CD8-positive, alpha-beta memory T cell (primary cell): ENCODE measurements around the gene DUS1L. TPM values are rescaled to one million over a fixed set of nuclear protein-coding genes. Genes with fewer than 3 reads are reported as not detected.

Source experiments
- CTCF ChIA-PET: fragments of 350-600 bp; sonication (Branson Sonifier 250); formaldehyde crosslinking; loops from one replicate; lab custom pipeline; 2021; ENCODE audit warnings: antibody characterized with exemption; lab: Charles Lee
- POLR2A ChIA-PET: fragments of 350-600 bp; sonication (Branson Sonifier 250); formaldehyde crosslinking; loops from one replicate; lab custom pipeline; 2021; ENCODE audit warnings: antibody characterized with exemption; lab: Charles Lee
- DNase-seq, 5 donors: peaks; one replicate each; pipeline versions ENCODE4 v3.0.0 to v3.0.0-alpha.2; 2020 to 2022; ENCODE audit warnings: mixed read lengths in 1 of 5
- H3K27ac ChIP-seq: one replicate; pipeline ENCODE4 v1.7.0; 2013; ENCODE audit warnings: low read depth, mild to moderate bottlenecking, low read length, moderate library complexity
- H3K27me3 ChIP-seq: 2 replicates; pipeline ENCODE4 v1.7.0; 2013; ENCODE audit warnings: low read length, mild to moderate bottlenecking; ENCODE audit not compliant: insufficient read depth, poor library complexity, severe bottlenecking
- H3K36me3 ChIP-seq: 2 replicates; pipeline ENCODE4 v1.7.0; 2013; ENCODE audit warnings: mild to moderate bottlenecking, low read length, moderate library complexity; ENCODE audit not compliant: insufficient read depth
- H3K4me1 ChIP-seq: 2 replicates; pipeline ENCODE4 v1.7.0; 2013; ENCODE audit warnings: mild to moderate bottlenecking, low read length, moderate library complexity; ENCODE audit not compliant: insufficient read depth
- H3K4me3 ChIP-seq: 2 replicates; pipeline ENCODE4 v1.7.0; 2013; ENCODE audit warnings: mild to moderate bottlenecking, low read length
- H3K9me3 ChIP-seq: 2 replicates; pipeline ENCODE4 v1.7.0; 2013; ENCODE audit warnings: mild to moderate bottlenecking, low read length
- H3K27ac Mint-ChIP-seq, 8 donors: one replicate each; pipeline ENCODE4 v1.8.0; 2020 to 2021; ENCODE audit warnings: mixed read lengths in 8 of 8, mild to moderate bottlenecking in 6 of 8, inconsistent platforms in 3 of 8, moderate library complexity in 3 of 8
- H3K27me3 Mint-ChIP-seq, 2 donors: one replicate each; pipeline ENCODE4 v1.8.0; 2020 to 2021; ENCODE audit warnings: mixed read lengths in 2 of 2, mild to moderate bottlenecking in 1 of 2, moderate library complexity in 1 of 2
- H3K36me3 Mint-ChIP-seq, 3 donors: one replicate each; pipeline ENCODE4 v1.8.0; 2020 to 2021; ENCODE audit warnings: mixed read lengths in 3 of 3, inconsistent platforms in 1 of 3, mild to moderate bottlenecking in 1 of 3
- H3K4me1 Mint-ChIP-seq, 3 donors: one replicate each; pipeline ENCODE4 v1.8.0; 2020 to 2021; ENCODE audit warnings: mixed read lengths in 3 of 3, inconsistent platforms in 1 of 3, mild to moderate bottlenecking in 1 of 3
- H3K4me3 Mint-ChIP-seq, 7 donors: one replicate each; pipeline ENCODE4 v1.8.0; 2020 to 2021; ENCODE audit warnings: mixed read lengths in 7 of 7, mild to moderate bottlenecking in 6 of 7, moderate library complexity in 4 of 7, inconsistent platforms in 2 of 7
- H3K9me3 Mint-ChIP-seq, 5 donors: one replicate each; pipeline ENCODE4 v1.8.0; 2020 to 2022; ENCODE audit warnings: mixed read lengths in 5 of 5, mild to moderate bottlenecking in 3 of 5, moderate library complexity in 2 of 5, inconsistent platforms in 1 of 5
- polyA plus RNA-seq: library from polyadenylated mRNA; unstranded; fragments of 300-500 nt; fragmentation: Illumina TruSeq; gene quantifications from one replicate; pipeline ENCODE4 v1.2.3, GENCODE V29; 2021
- total RNA-seq, 2 experiments: library from RNA; stranded (reverse); gene quantifications; one replicate each; pipeline ENCODE4 v1.2.3, GENCODE V29; 2021

The DUS1L gene
- total and polyA plus RNA-seq, 3 experiments from 2014 or later, result 142 to 210 (median 206) TPM

DNA sequence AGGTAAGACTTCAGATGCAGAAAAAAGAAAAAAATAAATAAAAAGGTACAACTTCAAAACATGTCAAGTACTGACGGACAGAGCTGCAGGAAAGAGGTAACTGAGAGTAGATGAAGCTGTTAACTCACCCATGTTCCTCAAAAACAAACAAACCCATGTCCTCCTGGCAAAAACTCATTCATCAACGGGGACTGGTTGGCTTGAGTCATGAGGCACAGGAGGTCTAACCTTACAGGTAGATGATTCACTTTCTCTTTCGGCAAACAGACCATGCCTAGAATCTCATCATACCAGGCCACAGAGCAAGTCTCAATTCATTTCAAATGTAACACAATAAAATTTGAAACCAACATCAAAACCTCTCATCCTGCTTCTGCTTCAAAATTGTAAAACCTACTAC lies 44.7 kb upstream of the DUS1L start:
- Histone ChIP-seq H3K9me3 (no peaks in the 10 kb centered on the region), H3K27me3 (no peaks in the 10 kb centered on the region), H3K4me1 (peaks cover 24% of the 10 kb centered on the region), H3K36me3 (no peaks in the 10 kb centered on the region), H3K4me3 (no peak overlapping the region), H3K27ac (no peak overlapping the region)
- Mint-ChIP-seq H3K4me3 (no peak overlapping the region), H3K27me3 (no peaks in the 10 kb centered on the region), H3K4me1 (peaks cover 14 to 34% (median 27%) of the 10 kb centered on the region in 3 donors), H3K27ac (peak overlapping the region in 5 of 8 donors; percentile 27 to 92 (median 47)), H3K9me3 (no peaks in the 10 kb centered on the region), H3K36me3 (peaks cover 0 to 8% (median 0%) of the 10 kb centered on the region in 3 donors)
- ChIA-PET POLR2A (no interaction called here), CTCF (interaction anchor here (1.1 kb wide), 1 partner anchor 17 kb away, joined by 3 read pairs; no protein-coding TSS in a partner anchor)
- DNase-seq, result no peak

DNA sequence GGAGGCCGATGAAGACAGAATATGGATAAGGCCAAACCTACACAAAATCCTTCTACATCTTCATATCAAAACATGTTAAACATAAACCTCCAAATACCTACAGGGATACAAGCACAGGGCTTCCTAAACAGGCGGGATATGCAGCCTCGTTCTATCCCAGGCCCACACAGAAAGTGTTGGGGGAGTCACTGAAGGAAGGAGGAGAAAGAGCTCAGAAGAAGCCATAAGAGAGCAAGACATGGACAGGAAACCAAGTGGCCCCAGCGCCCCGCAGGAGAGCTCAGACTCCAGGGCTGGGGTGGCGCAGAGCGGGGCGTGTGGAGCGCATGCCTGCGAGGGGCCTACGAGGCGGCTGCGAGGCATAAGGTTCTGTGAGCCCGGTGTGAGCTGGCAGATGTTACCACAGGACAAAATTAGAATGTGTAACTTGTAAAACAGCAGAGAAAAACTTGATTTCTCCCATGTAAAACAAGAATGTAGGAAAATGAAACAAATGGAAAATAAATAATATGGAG lies 43.4 kb upstream of the DUS1L start:
- peak overlapping the region in 7 of 8 donors; percentile 35 to 88 (median 48) for H3K27ac Mint-ChIP-seq

DNA sequence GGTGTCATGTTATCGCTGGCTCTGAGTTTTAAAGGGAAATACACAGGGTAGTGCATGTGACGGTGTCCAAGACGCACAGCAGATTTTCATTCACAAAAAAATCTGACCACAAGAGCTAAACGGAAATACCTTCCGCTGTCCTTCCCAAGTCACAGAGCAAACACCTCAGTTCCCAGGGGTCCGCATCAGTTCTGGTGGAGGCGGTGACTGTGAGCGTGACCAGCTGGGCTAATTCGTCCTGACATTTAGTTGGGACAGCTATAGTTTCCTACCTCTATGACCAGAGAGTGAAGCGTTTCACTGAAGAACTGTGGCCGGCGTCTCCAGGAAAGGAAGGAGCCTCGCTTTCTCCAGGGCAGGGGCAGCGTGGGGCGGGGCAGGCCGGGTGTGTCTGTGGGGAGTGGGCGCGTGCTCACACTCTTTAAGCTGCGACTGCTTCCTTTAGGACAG lies 42.9 kb upstream of the DUS1L start:
- H3K4me1 Mint-ChIP-seq, result peaks cover 17 to 38% (median 31%) of the 10 kb centered on the region in 3 donors
- H3K36me3 ChIP-seq, result no peaks in the 10 kb centered on the region
- H3K27me3 ChIP-seq, result no peaks in the 10 kb centered on the region
- H3K27ac Mint-ChIP-seq, result peak overlapping the region in 7 of 8 donors; percentile 36 to 88 (median 61)
- no peak overlapping the region for H3K27ac ChIP-seq
- no peak for DNase-seq
- peaks cover 28% of the 10 kb centered on the region for H3K4me1 ChIP-seq
- peak overlapping the region in 2 of 7 donors; percentile 19 to 37 for H3K4me3 Mint-ChIP-seq
- no peak overlapping the region for H3K4me3 ChIP-seq
- H3K9me3 Mint-ChIP-seq, result no peaks in the 10 kb centered on the region
- ChIA-PET CTCF (interaction anchor here (1.0 to 1.5 kb wide), 2 partner anchors 78 to 311 kb away, joined by 3 read pairs; no protein-coding TSS in a partner anchor), POLR2A (no interaction called here)
- H3K9me3 ChIP-seq, result no peaks in the 10 kb centered on the region
- H3K27me3 Mint-ChIP-seq, result no peaks in the 10 kb centered on the region
- H3K36me3 Mint-ChIP-seq, result peaks cover 0 to 8% (median 0%) of the 10 kb centered on the region in 3 donors

More for the DNA sequence above, 43.4 kb upstream of the DUS1L start:
- no peaks in the 10 kb centered on the region for H3K27me3 Mint-ChIP-seq
- Histone ChIP-seq H3K4me1 (peaks cover 28% of the 10 kb centered on the region), H3K36me3 (no peaks in the 10 kb centered on the region), H3K9me3 (no peaks in the 10 kb centered on the region), H3K27me3 (no peaks in the 10 kb centered on the region), H3K4me3 (no peak overlapping the region), H3K27ac (no peak overlapping the region)
- peaks cover 0 to 8% (median 0%) of the 10 kb centered on the region in 3 donors for H3K36me3 Mint-ChIP-seq
- ChIA-PET POLR2A (no interaction called here), CTCF (interaction anchor here (1.0 to 1.5 kb wide), 2 partner anchors 79 to 311 kb away, joined by 3 read pairs; no protein-coding TSS in a partner anchor)
- no peak overlapping the region for H3K4me3 Mint-ChIP-seq
- no peaks in the 10 kb centered on the region for H3K9me3 Mint-ChIP-seq
- H3K4me1 Mint-ChIP-seq, result peaks cover 17 to 38% (median 31%) of the 10 kb centered on the region in 3 donors
- DNase-seq, result no peak

DNA sequence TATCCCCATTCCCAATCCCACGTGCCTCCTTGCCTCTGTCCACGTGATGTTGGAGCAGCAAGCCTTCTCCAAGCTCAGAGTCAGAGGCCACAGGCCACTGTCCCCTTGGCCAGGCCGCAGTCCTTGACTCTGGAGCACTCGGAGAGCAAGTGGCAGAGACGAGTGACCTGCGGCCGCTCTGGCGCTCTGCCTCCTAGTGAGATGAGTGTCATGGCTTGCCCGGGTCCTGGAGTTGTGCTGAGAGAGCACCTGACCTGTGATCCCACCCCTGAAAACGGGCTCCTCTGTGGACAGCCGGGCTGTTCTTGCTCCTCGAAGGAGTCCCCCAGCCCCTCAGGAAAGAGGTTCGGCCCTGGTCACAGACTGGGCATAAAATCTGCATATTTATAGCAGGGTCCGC lies 42.4 kb upstream of the DUS1L start:
- Histone ChIP-seq H3K4me3 (no peak overlapping the region), H3K4me1 (peaks cover 28% of the 10 kb centered on the region), H3K27ac (no peak overlapping the region), H3K36me3 (no peaks in the 10 kb centered on the region), H3K9me3 (no peaks in the 10 kb centered on the region), H3K27me3 (no peaks in the 10 kb centered on the region)
- Mint-ChIP-seq H3K4me1 (peaks cover 17 to 38% (median 31%) of the 10 kb centered on the region in 3 donors), H3K36me3 (peaks cover 0 to 6% (median 0%) of the 10 kb centered on the region in 3 donors), H3K27me3 (no peaks in the 10 kb centered on the region), H3K9me3 (no peaks in the 10 kb centered on the region), H3K4me3 (peak overlapping the region in 3 of 7 donors; percentile 19 to 72 (median 37)), H3K27ac (peak overlapping the region in 5 of 8 donors; percentile 48 to 82 (median 61))
- no peak for DNase-seq
- POLR2A ChIA-PET, result no interaction called here
- CTCF ChIA-PET, result interaction anchor here (1.0 to 1.5 kb wide), 2 partner anchors 78 to 312 kb away, joined by 3 read pairs; no protein-coding TSS in a partner anchor

DNA sequence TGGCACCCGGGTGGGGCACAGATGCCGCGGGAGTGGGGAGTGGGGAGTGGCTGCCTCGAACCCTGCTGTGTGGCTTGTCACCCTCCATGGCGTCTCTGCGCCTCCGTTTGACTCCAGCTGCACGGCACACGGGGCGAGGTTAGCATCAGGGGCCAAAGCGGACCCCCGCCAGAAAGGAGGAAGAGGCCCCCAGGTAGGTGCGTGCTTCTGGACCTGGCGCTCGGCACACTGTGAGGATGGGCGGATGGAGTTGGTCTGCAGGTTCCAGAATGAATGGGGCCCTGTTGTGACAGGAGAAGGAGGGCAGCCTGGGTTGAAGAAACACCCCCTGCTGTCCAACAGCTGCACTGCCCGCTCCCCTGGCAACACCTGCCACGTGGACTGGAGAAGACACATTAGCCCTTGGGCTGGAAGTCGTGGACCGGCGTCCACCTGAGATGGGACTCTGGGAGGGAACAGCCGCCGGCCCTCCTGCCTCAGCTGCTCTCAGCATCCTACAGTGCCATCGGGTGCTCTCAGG lies 41.8 kb upstream of the DUS1L start:
- ChIA-PET POLR2A (interaction anchor here (1.1 to 1.7 kb wide), 2 partner anchors 9 to 42 kb away, joined by 4 to 7 read pairs; partner anchors contain the start of genes DUS1L and FASN), CTCF (interaction anchor here (0.8 to 3.0 kb wide), 5 partner anchors 9 to 78 kb away, joined by 3 to 14 read pairs (median 3); partner anchors contain the start of gene FASN)
- Mint-ChIP-seq H3K36me3 (peaks cover 0 to 3% (median 0%) of the 10 kb centered on the region in 3 donors), H3K9me3 (no peaks in the 10 kb centered on the region), H3K27me3 (no peaks in the 10 kb centered on the region), H3K4me3 (peak overlapping the region in 4 of 7 donors; percentile 8 to 44 (median 22)), H3K4me1 (peaks cover 18 to 38% (median 31%) of the 10 kb centered on the region in 3 donors), H3K27ac (peak overlapping the region in 7 of 8 donors; percentile 23 to 97 (median 78))
- H3K9me3 ChIP-seq, result no peaks in the 10 kb centered on the region
- peaks cover 28% of the 10 kb centered on the region for H3K4me1 ChIP-seq
- H3K4me3 ChIP-seq, result no peak overlapping the region
- DNase-seq, result no peak
- H3K36me3 ChIP-seq, result no peaks in the 10 kb centered on the region
- no peaks in the 10 kb centered on the region for H3K27me3 ChIP-seq
- H3K27ac ChIP-seq, result peak overlapping the region; percentile 64

DNA sequence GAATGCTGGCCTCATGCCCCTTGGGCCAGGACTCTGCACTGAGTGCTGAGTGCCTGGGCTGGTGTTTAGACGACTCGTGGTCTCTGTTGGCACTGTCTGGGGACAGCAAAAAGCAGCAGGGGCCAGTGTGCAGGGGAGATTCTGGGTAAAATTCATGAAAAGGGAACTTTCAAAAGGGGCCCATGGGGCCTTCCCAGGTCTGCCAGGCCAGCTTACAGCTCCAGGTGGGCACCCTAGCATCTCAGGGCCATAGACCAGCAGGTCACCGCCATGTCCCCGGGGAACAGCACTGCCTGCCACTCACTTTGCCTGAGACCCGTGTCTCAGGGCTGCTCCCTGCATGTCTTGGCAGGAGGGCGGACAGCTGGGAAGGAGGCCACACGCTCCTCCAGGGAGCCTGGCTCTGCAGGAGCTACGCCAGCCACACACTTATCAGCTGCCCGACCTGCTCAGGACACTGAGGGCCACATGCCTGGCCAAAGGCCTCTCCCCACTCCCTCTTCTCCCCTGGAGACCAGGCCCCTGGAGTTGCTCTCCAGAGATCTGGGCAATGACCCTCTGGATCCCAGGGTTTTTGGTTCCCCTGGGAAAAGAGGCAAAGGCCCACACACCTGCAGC lies 41.2 kb upstream of the DUS1L start:
- no peaks in the 10 kb centered on the region for H3K27me3 Mint-ChIP-seq
- ChIA-PET POLR2A (interaction anchor here (0.6 to 1.7 kb wide), 5 partner anchors 8 to 236 kb away, joined by 3 to 7 read pairs (median 3); partner anchors contain the start of genes DUS1L and FASN), CTCF (interaction anchor here (0.8 to 3.0 kb wide), 10 partner anchors 8 to 147 kb away, joined by 3 to 16 read pairs (median 4); partner anchors contain the start of genes DCXR and FASN)
- H3K27ac ChIP-seq, result peak overlapping the region; percentile 64
- peak overlapping the region; percentile 88 for H3K4me3 ChIP-seq
- DNase-seq, result no peak
- H3K4me1 Mint-ChIP-seq, result peaks cover 19 to 38% (median 31%) of the 10 kb centered on the region in 3 donors
- H3K36me3 Mint-ChIP-seq, result peaks cover 0 to 1% (median 0%) of the 10 kb centered on the region in 3 donors
- H3K27ac Mint-ChIP-seq, result peak overlapping the region; percentile 88 to 100 (median 96)
- H3K4me3 Mint-ChIP-seq, result peak overlapping the region; percentile 86 to 96 (median 90)
- no peaks in the 10 kb centered on the region for H3K36me3 ChIP-seq
- no peaks in the 10 kb centered on the region for H3K9me3 ChIP-seq
- no peaks in the 10 kb centered on the region for H3K27me3 ChIP-seq
- H3K4me1 ChIP-seq, result peaks cover 28% of the 10 kb centered on the region
- no peaks in the 10 kb centered on the region for H3K9me3 Mint-ChIP-seq

DNA sequence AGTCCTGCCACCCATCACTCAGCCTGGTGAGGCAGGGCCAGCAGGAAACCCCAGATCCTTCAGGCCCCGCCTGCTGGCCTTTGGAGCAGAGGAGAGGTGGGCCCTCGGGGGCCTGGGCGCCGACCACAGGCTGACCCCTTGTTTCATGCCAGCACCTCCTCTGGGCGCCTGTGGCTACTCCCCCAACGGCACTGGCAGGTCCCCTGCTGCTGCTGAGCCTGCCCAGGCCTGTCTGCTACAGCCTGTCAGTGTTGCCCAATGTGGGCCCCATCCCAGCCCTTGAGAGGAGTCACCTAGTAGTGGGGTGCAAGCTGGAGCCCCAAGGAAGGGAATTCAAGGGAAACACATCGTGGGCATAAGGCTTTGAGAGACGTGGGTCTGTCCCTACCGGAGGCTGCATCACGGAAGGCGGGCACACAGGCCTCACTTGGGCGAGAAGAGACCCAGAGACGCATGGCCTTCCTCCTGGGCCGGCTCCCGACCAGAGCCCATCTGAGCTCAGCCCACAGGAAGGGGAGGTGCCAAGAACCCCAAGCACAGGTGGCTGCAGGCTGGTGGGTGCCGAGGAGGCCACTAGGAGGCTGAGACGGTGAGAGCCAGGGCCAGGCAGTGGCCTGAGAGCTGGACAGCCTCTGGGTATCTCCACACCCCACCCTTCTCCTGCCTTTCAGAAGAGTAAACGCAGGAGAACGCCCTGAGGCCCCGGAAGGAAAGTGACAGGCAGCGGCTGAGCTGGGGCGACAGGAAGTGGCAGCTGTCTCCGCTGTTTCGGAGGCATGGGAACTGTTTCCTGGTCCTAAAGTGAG lies 40.5 kb upstream of the DUS1L start:
- CTCF ChIA-PET, result interaction anchor here (1.0 to 3.0 kb wide), 9 partner anchors 14 to 147 kb away, joined by 3 to 16 read pairs (median 5); partner anchors contain the start of gene DCXR
- H3K27ac ChIP-seq, result peak overlapping the region; percentile 64
- H3K36me3 Mint-ChIP-seq, result peaks cover 0 to 1% (median 0%) of the 10 kb centered on the region in 3 donors
- H3K4me1 ChIP-seq, result peaks cover 28% of the 10 kb centered on the region
- H3K27me3 Mint-ChIP-seq, result no peaks in the 10 kb centered on the region
- peak overlapping the region; percentile 88 to 100 (median 96) for H3K27ac Mint-ChIP-seq
- peak overlapping the region; percentile 86 to 96 (median 90) for H3K4me3 Mint-ChIP-seq
- H3K4me1 Mint-ChIP-seq, result peaks cover 19 to 38% (median 31%) of the 10 kb centered on the region in 3 donors
- peak; percentile 36 to 70 (median 54) for DNase-seq
- no peaks in the 10 kb centered on the region for H3K9me3 Mint-ChIP-seq
- peak overlapping the region; percentile 88 for H3K4me3 ChIP-seq
- no peaks in the 10 kb centered on the region for H3K36me3 ChIP-seq
- POLR2A ChIA-PET, result interaction anchor here (0.6 to 1.7 kb wide), 5 partner anchors 8 to 237 kb away, joined by 3 to 7 read pairs (median 3); partner anchors contain the start of genes DUS1L and FASN
- no peaks in the 10 kb centered on the region for H3K27me3 ChIP-seq
- H3K9me3 ChIP-seq, result no peaks in the 10 kb centered on the region
